GM12892 (cell line): ENCODE measurements around the gene MAPK7.

Experiments used
- DNase-seq: peaks from one replicate; pipeline ENCODE4 v3.0.0; 2011; ENCODE audit not compliant: insufficient read length
- FAIRE-seq: peaks from 2 replicates; lab custom pipeline; 2011; peaks lifted over from hg19 to GRCh38; lab: Jason Lieb, UNC
- POLR2A ChIP-seq: IDR thresholded peaks from 2 replicates; pipeline ENCODE4 v1.6.1; 2011; ENCODE audit warnings: low read depth, low read length, control low read depth
- POLR2AphosphoS5 ChIP-seq: IDR thresholded peaks from 2 replicates; pipeline ENCODE4 v1.6.1; 2011; ENCODE audit warnings: low read depth, low read length, control low read depth
- TAF1 ChIP-seq: IDR thresholded peaks from 2 replicates; pipeline ENCODE4 v1.6.1; 2011; ENCODE audit warnings: low read depth, mild to moderate bottlenecking, control low read depth, low read length, borderline replicate concordance

The MAPK7 gene

DNA sequence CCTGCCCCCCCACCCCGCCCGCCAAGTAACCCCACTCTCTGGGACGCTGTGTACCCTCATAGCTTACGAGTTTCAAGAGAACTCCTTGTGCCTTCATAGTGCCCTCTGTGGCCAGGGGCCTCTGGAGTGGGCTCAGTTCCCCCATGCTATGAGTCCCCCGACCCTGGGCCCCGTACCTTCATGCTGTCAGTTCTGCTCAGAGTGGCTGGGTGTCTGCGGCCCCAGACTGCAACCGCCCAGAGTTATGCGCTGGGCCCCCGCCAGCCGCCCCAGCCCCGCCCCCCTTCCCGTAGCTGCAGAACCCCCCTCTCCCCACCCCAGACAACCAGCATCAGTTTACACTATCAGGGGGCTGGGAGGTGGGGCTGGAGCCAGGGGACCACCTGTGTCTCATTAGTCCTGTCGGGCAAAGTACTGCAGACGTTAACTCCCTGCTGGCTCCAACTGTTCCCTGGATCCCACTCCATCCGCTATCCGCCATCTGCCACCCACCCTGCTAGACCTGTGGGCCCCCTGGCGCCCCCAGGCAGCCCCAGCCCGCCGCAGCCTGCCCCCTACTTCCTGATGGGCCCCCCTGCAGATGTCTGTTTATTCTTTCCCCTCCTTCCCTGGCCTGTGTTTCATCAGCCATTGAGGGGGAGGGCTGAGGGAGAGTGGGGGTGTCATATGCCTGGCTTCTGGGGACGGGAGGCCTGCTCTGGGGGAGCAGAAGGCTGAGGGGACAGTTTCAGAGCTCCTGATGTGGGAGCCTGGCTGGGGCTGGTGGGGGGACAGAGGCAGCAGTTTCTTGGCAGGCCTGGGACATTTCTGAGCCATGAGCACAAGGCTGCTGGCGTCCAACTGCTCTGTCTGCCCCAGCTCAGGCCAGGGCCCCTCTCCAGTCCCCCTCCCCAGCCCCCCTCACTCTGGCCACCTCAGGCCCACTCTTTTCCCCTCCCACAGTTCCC is 8.9 kb downstream of the MAPK7 start, which contains the start of gene MFAP4:
Gene MFAP4 (minus strand): TSS at position 217 of the 947 bp plus-strand sequence. CDS start 35 bp downstream, at position 182.
- FAIRE-seq = no peak
- no peak for DNase-seq
- no peak for TF ChIP-seq TAF1
- no peak for TF ChIP-seq POLR2A
- TF ChIP-seq POLR2AphosphoS5 = no peak

- TF ChIP-seq POLR2AphosphoS5 (no peak), POLR2A (no peak), TAF1 (no peak)
- FAIRE-seq (no peak), DNase-seq (no peak)
Measured at GRCh38 chr17:19387921-19388521, 9.7 kb downstream of the MAPK7 start.

GRCh38 chr17:19388791-19389785 is 10.8 kb downstream of the MAPK7 start:
- no peak for FAIRE-seq
- no peak for TF ChIP-seq POLR2AphosphoS5
- no peak for TF ChIP-seq POLR2A
- no peak for TF ChIP-seq TAF1
- no peak for DNase-seq

GRCh38 chr17:19390951-19391350 is 12.7 kb downstream of the MAPK7 start:
- no peak for TF ChIP-seq POLR2AphosphoS5
- DNase-seq = no peak
- no peak for FAIRE-seq

GRCh38 chr17:19391432-19391831 is 13.1 kb downstream of the MAPK7 start:
- no peak for DNase-seq
- no peak for TF ChIP-seq POLR2A
- TF ChIP-seq POLR2AphosphoS5 = no peak
- TF ChIP-seq TAF1 = no peak
- no peak for FAIRE-seq

GRCh38 chr17:19392303-19392702 is 14.0 kb downstream of the MAPK7 start:
- TF ChIP-seq TAF1 = no peak
- no peak for TF ChIP-seq POLR2AphosphoS5
- TF ChIP-seq POLR2A = no peak
- no peak for FAIRE-seq
- DNase-seq = no peak

- FAIRE-seq (no peak), DNase-seq (no peak)
- TF ChIP-seq POLR2A (no peak), TAF1 (no peak), POLR2AphosphoS5 (no peak)
Measured at GRCh38 chr17:19397556-19398041, 19.3 kb downstream of the MAPK7 start.

GRCh38 chr17:19398301-19399181 is 20.2 kb downstream of the MAPK7 start:
- no peak for DNase-seq
- TF ChIP-seq POLR2AphosphoS5 (no peak), POLR2A (no peak), TAF1 (no peak)
- no peak for FAIRE-seq

- DNase-seq (no peak), FAIRE-seq (no peak)
- TF ChIP-seq TAF1 = no peak
- TF ChIP-seq POLR2AphosphoS5 = no peak
- TF ChIP-seq POLR2A = no peak
Measured at GRCh38 chr17:19399750-19400450, 21.6 kb downstream of the MAPK7 start.

GRCh38 chr17:19401321-19402010 is 23.2 kb downstream of the MAPK7 start:
- DNase-seq = no peak
- TF ChIP-seq POLR2A = no peak
- no peak for TF ChIP-seq POLR2AphosphoS5
- TF ChIP-seq TAF1 = no peak
- no peak for FAIRE-seq
